Transverse colon (tissue), 3 donors: ENCODE measurements around the gene TRIM46.

ENCODE experiments used
- POLR2A ChIP-seq: fragments of 450-650 bp; IDR thresholded peaks from one replicate; pipeline ENCODE4 v1.6.1; 2016; ENCODE audit warnings: antibody characterized with exemption, mild to moderate bottlenecking, moderate library complexity
- TF ChIP-seq, protein P1 (sequence below), 5 experiments: fragments of 200-600 bp in 3 of 5; fragments of 450-650 bp in 2 of 5; sonication (generic) in 3 of 5; IDR thresholded peaks; 1 replicate in 2 of 5; 2 replicates in 3 of 5; pipeline ENCODE4 v1.5.1; 2016 to 2017; ENCODE audit warnings: antibody characterized with exemption in 5 of 5, inconsistent platforms in 3 of 5, mild to moderate bottlenecking in 2 of 5, moderate library complexity in 1 of 5

DNA sequence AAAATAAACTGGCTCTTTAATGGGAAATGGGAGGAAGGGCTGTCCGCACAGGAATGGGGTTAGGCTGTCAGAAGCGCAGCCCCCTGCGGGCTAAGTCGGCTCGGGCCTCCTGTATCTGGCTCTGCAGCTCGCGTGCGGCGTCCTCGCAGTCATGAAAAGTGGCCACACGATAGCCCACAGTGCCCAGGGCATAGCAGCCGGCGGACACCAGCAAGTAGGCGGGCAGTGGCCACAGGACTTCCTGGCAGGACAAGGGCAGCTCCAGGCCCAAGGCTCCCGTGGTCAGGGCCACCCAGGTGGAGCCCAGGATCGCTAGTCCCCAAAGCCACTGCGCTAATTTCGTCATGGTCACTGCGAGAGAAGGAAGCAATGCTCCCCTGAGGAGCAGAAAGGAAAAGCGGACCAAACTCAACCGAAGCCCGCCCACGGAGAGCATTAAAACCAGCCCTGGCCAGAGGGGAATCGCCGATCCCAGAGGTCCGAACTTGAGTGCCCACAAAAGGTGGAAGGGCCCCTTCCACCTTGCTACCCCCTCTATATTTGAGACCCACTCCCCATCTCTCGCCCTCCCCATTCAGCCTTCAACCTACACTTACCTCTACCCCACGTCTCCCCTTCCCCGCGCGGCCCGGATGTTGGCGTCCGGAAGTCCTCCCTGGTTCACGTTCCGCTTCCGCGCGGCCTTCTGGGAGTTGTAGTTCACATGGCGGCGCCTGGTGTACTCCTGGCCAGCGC lies 33.6 kb upstream of the TRIM46 start, which contains the start of gene DPM3:
- peak; percentile 83 for TF ChIP-seq POLR2A
- TF ChIP-seq, protein P1, sequence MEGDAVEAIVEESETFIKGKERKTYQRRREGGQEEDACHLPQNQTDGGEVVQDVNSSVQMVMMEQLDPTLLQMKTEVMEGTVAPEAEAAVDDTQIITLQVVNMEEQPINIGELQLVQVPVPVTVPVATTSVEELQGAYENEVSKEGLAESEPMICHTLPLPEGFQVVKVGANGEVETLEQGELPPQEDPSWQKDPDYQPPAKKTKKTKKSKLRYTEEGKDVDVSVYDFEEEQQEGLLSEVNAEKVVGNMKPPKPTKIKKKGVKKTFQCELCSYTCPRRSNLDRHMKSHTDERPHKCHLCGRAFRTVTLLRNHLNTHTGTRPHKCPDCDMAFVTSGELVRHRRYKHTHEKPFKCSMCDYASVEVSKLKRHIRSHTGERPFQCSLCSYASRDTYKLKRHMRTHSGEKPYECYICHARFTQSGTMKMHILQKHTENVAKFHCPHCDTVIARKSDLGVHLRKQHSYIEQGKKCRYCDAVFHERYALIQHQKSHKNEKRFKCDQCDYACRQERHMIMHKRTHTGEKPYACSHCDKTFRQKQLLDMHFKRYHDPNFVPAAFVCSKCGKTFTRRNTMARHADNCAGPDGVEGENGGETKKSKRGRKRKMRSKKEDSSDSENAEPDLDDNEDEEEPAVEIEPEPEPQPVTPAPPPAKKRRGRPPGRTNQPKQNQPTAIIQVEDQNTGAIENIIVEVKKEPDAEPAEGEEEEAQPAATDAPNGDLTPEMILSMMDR (IDR thresholded peaks at IDR 0.05): no peak
